ENCODE results near the gene LSM6.

DNA sequence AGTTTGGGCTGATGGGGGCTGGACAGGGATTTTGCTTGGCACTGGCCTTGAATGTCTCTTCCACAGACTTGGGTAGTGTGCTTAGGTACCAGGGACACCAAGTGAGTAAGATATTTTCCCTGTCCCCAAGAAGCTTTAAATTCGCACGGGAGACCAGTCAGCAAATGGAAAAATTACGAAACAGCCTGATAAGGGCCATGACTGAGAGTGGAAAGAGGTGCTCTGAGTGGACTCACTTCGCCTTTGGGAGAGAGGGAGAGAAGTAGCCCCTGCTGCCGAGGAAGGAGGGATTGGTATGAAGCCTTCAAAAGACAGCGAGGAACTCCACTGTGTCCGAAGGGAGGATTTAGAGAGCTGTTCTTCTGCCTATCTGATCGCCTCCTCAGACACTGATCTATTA lies 2.6 kb downstream of the LSM6 start:
- TF ChIP-seq, protein P1, sequence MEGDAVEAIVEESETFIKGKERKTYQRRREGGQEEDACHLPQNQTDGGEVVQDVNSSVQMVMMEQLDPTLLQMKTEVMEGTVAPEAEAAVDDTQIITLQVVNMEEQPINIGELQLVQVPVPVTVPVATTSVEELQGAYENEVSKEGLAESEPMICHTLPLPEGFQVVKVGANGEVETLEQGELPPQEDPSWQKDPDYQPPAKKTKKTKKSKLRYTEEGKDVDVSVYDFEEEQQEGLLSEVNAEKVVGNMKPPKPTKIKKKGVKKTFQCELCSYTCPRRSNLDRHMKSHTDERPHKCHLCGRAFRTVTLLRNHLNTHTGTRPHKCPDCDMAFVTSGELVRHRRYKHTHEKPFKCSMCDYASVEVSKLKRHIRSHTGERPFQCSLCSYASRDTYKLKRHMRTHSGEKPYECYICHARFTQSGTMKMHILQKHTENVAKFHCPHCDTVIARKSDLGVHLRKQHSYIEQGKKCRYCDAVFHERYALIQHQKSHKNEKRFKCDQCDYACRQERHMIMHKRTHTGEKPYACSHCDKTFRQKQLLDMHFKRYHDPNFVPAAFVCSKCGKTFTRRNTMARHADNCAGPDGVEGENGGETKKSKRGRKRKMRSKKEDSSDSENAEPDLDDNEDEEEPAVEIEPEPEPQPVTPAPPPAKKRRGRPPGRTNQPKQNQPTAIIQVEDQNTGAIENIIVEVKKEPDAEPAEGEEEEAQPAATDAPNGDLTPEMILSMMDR (tag by site-specific recombination; IDR thresholded peaks at IDR 0.05), result no peak
- TF ChIP-seq, protein P2, sequence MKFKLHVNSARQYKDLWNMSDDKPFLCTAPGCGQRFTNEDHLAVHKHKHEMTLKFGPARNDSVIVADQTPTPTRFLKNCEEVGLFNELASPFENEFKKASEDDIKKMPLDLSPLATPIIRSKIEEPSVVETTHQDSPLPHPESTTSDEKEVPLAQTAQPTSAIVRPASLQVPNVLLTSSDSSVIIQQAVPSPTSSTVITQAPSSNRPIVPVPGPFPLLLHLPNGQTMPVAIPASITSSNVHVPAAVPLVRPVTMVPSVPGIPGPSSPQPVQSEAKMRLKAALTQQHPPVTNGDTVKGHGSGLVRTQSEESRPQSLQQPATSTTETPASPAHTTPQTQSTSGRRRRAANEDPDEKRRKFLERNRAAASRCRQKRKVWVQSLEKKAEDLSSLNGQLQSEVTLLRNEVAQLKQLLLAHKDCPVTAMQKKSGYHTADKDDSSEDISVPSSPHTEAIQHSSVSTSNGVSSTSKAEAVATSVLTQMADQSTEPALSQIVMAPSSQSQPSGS (tag by site-specific recombination; IDR thresholded peaks at IDR 0.05; ENCODE audit: low read depth), result no peak
- TF ChIP-seq, protein P3, sequence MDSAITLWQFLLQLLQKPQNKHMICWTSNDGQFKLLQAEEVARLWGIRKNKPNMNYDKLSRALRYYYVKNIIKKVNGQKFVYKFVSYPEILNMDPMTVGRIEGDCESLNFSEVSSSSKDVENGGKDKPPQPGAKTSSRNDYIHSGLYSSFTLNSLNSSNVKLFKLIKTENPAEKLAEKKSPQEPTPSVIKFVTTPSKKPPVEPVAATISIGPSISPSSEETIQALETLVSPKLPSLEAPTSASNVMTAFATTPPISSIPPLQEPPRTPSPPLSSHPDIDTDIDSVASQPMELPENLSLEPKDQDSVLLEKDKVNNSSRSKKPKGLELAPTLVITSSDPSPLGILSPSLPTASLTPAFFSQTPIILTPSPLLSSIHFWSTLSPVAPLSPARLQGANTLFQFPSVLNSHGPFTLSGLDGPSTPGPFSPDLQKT (IDR thresholded peaks at IDR 0.05; ENCODE audit: borderline replicate concordance, low read depth, low read length), result no peak
- TF ChIP-seq ZNF501 (tag by site-specific recombination; IDR thresholded peaks at IDR 0.05) (no peak), ZFP37 (tag by site-specific recombination; IDR thresholded peaks at IDR 0.05) (no peak), ZNF747 (tag by site-specific recombination; IDR thresholded peaks at IDR 0.05) (no peak), OVOL3 (tag by site-specific recombination; IDR thresholded peaks at IDR 0.05) (no peak), ZFP3 (tag by site-specific recombination; IDR thresholded peaks at IDR 0.05; ENCODE audit: low read depth) (no peak), FEZF1 (tag by site-specific recombination; IDR thresholded peaks at IDR 0.05) (no peak)
- TF ChIP-seq, protein P4, sequence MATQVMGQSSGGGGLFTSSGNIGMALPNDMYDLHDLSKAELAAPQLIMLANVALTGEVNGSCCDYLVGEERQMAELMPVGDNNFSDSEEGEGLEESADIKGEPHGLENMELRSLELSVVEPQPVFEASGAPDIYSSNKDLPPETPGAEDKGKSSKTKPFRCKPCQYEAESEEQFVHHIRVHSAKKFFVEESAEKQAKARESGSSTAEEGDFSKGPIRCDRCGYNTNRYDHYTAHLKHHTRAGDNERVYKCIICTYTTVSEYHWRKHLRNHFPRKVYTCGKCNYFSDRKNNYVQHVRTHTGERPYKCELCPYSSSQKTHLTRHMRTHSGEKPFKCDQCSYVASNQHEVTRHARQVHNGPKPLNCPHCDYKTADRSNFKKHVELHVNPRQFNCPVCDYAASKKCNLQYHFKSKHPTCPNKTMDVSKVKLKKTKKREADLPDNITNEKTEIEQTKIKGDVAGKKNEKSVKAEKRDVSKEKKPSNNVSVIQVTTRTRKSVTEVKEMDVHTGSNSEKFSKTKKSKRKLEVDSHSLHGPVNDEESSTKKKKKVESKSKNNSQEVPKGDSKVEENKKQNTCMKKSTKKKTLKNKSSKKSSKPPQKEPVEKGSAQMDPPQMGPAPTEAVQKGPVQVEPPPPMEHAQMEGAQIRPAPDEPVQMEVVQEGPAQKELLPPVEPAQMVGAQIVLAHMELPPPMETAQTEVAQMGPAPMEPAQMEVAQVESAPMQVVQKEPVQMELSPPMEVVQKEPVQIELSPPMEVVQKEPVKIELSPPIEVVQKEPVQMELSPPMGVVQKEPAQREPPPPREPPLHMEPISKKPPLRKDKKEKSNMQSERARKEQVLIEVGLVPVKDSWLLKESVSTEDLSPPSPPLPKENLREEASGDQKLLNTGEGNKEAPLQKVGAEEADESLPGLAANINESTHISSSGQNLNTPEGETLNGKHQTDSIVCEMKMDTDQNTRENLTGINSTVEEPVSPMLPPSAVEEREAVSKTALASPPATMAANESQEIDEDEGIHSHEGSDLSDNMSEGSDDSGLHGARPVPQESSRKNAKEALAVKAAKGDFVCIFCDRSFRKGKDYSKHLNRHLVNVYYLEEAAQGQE (tag by site-specific recombination; IDR thresholded peaks at IDR 0.05), result no peak
- TF ChIP-seq, protein P5, sequence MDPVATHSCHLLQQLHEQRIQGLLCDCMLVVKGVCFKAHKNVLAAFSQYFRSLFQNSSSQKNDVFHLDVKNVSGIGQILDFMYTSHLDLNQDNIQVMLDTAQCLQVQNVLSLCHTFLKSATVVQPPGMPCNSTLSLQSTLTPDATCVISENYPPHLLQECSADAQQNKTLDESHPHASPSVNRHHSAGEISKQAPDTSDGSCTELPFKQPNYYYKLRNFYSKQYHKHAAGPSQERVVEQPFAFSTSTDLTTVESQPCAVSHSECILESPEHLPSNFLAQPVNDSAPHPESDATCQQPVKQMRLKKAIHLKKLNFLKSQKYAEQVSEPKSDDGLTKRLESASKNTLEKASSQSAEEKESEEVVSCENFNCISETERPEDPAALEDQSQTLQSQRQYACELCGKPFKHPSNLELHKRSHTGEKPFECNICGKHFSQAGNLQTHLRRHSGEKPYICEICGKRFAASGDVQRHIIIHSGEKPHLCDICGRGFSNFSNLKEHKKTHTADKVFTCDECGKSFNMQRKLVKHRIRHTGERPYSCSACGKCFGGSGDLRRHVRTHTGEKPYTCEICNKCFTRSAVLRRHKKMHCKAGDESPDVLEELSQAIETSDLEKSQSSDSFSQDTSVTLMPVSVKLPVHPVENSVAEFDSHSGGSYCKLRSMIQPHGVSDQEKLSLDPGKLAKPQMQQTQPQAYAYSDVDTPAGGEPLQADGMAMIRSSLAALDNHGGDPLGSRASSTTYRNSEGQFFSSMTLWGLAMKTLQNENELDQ (tag by site-specific recombination; IDR thresholded peaks at IDR 0.05; ENCODE audit: low read depth), result no peak
